GM19023 (cell line): Measurements from ENCODE around the gene CDC42BPG.
A peak's percentile ranks its signal among the peaks of the same experiment; 100 is the strongest.

Source experiments
- ATAC-seq: cut with Tn5 transposase; IDR thresholded peaks from one replicate; pipeline ENCODE4 v1.9.1; 2021; ENCODE audit warnings: mild to moderate bottlenecking, moderate library complexity; ENCODE audit not compliant: unreplicated experiment

The CDC42BPG gene

GRCh38 chr11:64878494-64879243 is 34.2 kb upstream of the CDC42BPG start, which contains the start of gene EHD1:
EHD1 (minus strand) TSS chr11:64878621; CDS start chr11:64878464, 157 bp downstream.
- ATAC-seq: peak; percentile 69

- no peak for ATAC-seq
These were observed 33.7 kb upstream of the CDC42BPG start for GRCh38 chr11:64878223-64878493.

GRCh38 chr11:64877390-64878222 is 33.2 kb upstream of the CDC42BPG start:
- peak; percentile 11 for ATAC-seq

- ATAC-seq: no peak
These were observed 32.4 kb upstream of the CDC42BPG start for GRCh38 chr11:64876835-64877341.

- ATAC-seq: no peak
These were observed 31.8 kb upstream of the CDC42BPG start for GRCh38 chr11:64876229-64876750.

GRCh38 chr11:64875369-64876228 is 31.1 kb upstream of the CDC42BPG start:
- ATAC-seq: no peak

GRCh38 chr11:64874308-64875240 is 30.1 kb upstream of the CDC42BPG start:
- ATAC-seq: no peak

GRCh38 chr11:64872790-64873488 is 28.5 kb upstream of the CDC42BPG start:
- ATAC-seq: no peak

GRCh38 chr11:64871492-64871891 is 27.0 kb upstream of the CDC42BPG start:
- ATAC-seq: no peak

GRCh38 chr11:64870893-64871466 is 26.5 kb upstream of the CDC42BPG start:
- ATAC-seq: no peak

- no peak for ATAC-seq
These were observed 25.9 kb upstream of the CDC42BPG start for GRCh38 chr11:64870176-64870892.

- no peak for ATAC-seq
These were observed 25.2 kb upstream of the CDC42BPG start for GRCh38 chr11:64869571-64870175.

- no peak for ATAC-seq
These were observed 24.6 kb upstream of the CDC42BPG start for GRCh38 chr11:64868904-64869570.

GRCh38 chr11:64867748-64868462 is 23.5 kb upstream of the CDC42BPG start:
- ATAC-seq: no peak

- no peak for ATAC-seq
These were observed 21.7 kb upstream of the CDC42BPG start for GRCh38 chr11:64866173-64866491.

GRCh38 chr11:64865286-64866172 is 21.1 kb upstream of the CDC42BPG start:
- ATAC-seq: peak; percentile 48
